Hepatocyte (in vitro differentiated cells): Measurements from ENCODE around the gene CACHD1.

ENCODE experiments used
- CTCF ChIP-seq: fragments of 200-600 bp; sonication (generic); IDR thresholded peaks from 2 replicates; pipeline ENCODE4 v1.5.1; 2016; ENCODE audit warnings: antibody characterized with exemption, mild to moderate bottlenecking; ENCODE audit not compliant: poor library complexity
- EZH2 ChIP-seq: fragments of 200-600 bp; sonication (generic); IDR thresholded peaks from 2 replicates; pipeline ENCODE4 v1.6.1; 2016; ENCODE audit warnings: antibody characterized with exemption, mild to moderate bottlenecking, borderline replicate concordance
- EZH2phosphoT487 ChIP-seq: fragments of 200-600 bp; sonication (generic); IDR thresholded peaks from one replicate; pipeline ENCODE4 v1.6.1; 2018; ENCODE audit warnings: antibody characterized with exemption, mild to moderate bottlenecking, low read depth, moderate library complexity; ENCODE audit not compliant: unreplicated experiment, severe bottlenecking

- TF ChIP-seq EZH2 (no peak), CTCF (no peak), EZH2phosphoT487 (no peak)
Observed at GRCh38 chr1:64598100-64598571, 128.2 kb downstream of the CACHD1 start.
